GM13976 (cell line): ENCODE measurements around the gene PLN.

Source experiments
- DNase-seq: peaks from one replicate; pipeline ENCODE4 v3.0.0; 2012; ENCODE audit warnings: low spot score
- in situ Hi-C: fragments of 300-500 bp; cut with MboI; formaldehyde crosslinking; loops from one replicate; pipeline ENCODE4 v1.12.0; 2022; ENCODE audit warnings: low sequenced_read_pairs, mixed read lengths, inconsistent platforms; ENCODE audit not compliant: unreplicated experiment
- TF ChIP-seq, protein P1 (sequence below): IDR thresholded peaks from 2 replicates; pipeline ENCODE4 v1.5.1; 2012; ENCODE audit warnings: borderline replicate concordance, mild to moderate bottlenecking; ENCODE audit not compliant: insufficient read depth; ENCODE audit errors: extremely low read depth, missing control alignments, control extremely low read depth

PLN gene

DNA sequence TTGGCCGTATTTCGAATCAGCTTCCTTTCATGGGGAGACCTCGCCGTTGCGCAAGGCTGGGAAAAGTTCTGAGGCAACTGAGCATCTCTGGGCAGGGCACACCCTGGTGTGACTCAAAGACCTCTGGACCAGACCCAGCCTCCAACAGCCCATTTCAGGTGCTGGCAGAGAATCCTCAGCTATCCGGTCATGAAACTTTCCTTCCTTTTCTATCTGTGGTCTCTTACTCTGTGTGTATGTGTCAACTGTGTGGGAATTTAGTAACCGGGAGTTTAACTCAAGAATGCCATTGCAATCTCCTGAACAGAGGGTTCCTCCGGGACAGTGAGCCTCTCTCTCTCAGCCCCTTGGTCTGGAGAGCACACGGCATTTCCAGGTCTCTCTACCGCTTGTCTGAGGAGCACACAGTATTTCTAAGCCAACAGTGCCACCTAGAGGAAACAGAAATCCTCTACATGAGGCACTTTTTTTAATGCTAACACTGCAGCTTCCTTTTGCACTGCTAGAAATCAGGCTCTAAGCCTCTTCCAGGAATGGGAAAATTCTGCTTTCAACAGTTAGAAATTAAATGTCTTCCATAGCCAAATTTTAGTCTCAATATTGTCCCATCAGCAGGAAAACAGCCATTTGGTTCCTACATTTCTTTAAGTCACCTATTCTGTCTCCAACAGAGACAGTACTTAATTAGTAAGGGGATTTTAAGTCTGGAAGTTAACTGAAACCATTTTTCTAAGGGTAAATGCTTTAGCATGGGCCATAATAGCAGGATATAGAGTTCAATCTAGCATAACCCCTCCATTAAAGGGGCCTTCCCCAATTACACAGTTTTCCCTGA lies 32.7 kb downstream of the PLN start:
- in situ Hi-C loops: no loop called here
- peak; percentile 22 for DNase-seq
- TF ChIP-seq, protein P1, sequence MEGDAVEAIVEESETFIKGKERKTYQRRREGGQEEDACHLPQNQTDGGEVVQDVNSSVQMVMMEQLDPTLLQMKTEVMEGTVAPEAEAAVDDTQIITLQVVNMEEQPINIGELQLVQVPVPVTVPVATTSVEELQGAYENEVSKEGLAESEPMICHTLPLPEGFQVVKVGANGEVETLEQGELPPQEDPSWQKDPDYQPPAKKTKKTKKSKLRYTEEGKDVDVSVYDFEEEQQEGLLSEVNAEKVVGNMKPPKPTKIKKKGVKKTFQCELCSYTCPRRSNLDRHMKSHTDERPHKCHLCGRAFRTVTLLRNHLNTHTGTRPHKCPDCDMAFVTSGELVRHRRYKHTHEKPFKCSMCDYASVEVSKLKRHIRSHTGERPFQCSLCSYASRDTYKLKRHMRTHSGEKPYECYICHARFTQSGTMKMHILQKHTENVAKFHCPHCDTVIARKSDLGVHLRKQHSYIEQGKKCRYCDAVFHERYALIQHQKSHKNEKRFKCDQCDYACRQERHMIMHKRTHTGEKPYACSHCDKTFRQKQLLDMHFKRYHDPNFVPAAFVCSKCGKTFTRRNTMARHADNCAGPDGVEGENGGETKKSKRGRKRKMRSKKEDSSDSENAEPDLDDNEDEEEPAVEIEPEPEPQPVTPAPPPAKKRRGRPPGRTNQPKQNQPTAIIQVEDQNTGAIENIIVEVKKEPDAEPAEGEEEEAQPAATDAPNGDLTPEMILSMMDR: peak; percentile 20

DNA sequence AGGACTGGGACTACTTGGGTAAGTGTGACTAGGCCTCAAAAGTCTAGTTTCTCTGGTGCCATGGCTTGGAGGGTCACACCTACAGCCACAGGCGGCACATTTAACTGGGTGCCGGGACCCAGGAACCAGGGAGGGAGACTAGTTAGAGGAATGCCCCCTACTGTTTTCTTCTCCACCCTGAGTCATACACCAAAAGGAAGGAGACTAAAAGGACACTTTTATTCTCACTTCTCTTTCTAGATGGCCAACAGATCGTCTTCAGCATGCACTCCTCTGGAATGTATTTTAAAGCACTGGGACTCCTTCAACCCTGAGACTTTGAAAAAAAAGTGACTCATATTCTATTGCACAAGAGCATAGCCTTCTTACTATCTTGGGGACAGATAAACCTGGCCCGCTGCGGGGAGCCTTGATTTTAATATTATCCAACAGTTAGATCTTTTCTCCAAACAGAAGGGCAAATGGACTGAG lies 33.4 kb downstream of the PLN start:
- TF ChIP-seq, protein P1: no peak
- in situ Hi-C loops: no loop called here
- DNase-seq: no peak

DNA sequence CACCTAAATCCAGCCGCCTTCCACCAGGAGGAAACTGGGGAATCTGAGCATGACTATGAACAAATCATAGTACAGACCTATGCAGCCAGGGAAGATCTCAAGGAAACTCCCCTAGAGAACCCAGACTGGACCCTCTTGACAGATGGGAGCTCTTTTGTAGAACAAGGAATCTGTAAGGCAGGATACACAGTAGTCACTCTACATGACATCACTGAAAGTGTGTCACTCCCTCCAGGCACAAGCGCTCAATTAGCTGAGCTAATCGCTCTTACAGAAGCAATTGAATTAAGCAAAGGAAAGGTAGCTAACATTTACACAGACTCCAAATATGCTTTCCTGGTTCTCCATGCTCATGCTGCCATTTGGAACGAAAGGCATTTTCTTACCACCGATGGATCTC lies 36.8 kb downstream of the PLN start:
- in situ Hi-C loops: no loop called here
- no peak for DNase-seq
- TF ChIP-seq, protein P1: no peak

DNA sequence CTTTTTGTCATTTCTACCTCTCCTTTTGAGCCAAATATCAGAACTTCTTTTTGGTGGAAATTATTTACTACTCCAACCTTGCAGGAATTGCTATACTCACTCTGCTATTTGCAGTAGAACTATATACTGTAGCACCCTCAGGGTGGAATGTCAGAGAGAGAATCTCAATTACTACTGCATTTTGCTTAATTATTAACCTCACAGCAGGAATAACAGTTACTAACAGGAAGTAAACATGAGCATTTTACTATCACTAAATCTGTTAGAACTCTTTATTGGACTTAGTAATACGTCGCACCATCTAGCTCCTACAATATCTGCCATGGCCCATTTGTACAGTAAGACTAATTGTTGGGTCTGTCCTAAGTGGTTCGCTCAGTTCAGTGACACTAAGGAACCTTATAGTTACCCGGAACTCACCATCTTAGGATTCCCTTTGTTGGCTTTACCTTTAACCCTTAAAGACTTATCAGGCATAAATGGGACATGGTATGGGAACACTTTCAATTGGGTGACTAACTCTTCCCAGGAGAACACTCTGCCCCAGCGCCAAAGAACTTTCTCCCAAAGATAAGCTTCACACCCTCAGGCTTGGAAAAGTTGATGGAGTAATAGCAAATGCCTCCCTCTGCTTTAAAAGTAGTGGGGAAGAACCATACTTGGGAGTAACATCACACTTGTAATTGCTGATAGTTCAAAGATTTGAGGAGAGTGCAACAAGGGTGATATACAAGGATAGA lies 38.8 kb downstream of the PLN start:
- in situ Hi-C loops: no loop called here
- DNase-seq: no peak
- TF ChIP-seq, protein P1: no peak

DNA sequence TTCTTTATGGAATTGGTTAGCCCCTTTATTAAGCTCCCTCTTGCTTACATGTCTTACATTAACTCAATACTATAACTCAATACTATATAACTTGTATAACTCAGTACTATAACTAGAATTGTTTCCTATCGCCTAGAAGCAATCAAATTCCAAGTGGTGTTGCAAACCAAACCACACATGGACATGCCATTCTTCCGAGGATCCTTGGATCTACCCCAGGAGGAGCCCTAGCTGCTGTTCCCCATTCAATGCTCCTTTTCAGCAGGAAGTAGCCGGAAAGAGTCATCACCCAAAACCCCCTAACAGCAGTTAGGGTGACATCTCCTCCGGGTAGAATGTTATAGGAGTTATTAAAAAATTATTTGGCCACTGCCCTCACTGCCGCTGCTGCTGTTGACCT lies 40.5 kb downstream of the PLN start:
- TF ChIP-seq, protein P1: no peak
- no peak for DNase-seq
- in situ Hi-C loops: no loop called here

DNA sequence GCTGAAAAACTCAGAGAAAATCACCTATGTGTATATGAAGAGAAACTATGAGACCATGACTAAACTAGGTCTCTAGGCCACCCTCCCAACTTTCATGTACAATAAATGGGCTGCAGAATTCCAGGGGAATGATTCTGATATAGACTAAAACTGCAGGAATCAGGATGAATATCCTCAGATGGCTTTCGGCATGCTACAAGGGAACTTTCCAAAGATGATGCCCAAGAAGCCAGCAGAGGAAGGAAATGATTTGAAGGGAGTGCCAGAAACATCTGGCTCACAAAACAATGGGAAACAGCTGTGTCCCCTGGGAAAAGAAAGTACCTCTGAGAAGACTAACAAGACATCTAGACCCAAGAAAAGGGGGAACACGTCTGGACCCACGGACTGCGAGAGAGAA lies 41.1 kb downstream of the PLN start:
- TF ChIP-seq, protein P1: no peak
- in situ Hi-C loops: no loop called here
- no peak for DNase-seq
